GM18868 (cell line): Measurements from ENCODE around the gene OR4F6.
"Not testable (repeated sequence)": the region's sequence is repeated elsewhere in the genome, so short reads cannot be mapped to it uniquely, and the experiment has no call there.

Experiments
- ATAC-seq: cut with Tn5 transposase; IDR thresholded peaks from one replicate; pipeline ENCODE4 v1.9.1; 2021; ENCODE audit warnings: mild to moderate bottlenecking, moderate library complexity; ENCODE audit not compliant: unreplicated experiment

The OR4F6 gene, protein sequence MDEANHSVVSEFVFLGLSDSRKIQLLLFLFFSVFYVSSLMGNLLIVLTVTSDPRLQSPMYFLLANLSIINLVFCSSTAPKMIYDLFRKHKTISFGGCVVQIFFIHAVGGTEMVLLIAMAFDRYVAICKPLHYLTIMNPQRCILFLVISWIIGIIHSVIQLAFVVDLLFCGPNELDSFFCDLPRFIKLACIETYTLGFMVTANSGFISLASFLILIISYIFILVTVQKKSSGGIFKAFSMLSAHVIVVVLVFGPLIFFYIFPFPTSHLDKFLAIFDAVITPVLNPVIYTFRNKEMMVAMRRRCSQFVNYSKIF

GRCh38 chr15:101803209-101803608, at the start of gene OR4F6:
Gene OR4F6 (plus strand): TSS chr15:101803509. CDS start chr15:101805720, 2,211 bp downstream.
- ATAC-seq, result no peak

GRCh38 chr15:101764669-101765339, 38.5 kb upstream of the OR4F6 start:
- ATAC-seq, result not testable (repeated sequence)

- ATAC-seq, result not testable (repeated sequence)
These were observed 38.0 kb upstream of the OR4F6 start for GRCh38 chr15:101765340-101765671.

DNA sequence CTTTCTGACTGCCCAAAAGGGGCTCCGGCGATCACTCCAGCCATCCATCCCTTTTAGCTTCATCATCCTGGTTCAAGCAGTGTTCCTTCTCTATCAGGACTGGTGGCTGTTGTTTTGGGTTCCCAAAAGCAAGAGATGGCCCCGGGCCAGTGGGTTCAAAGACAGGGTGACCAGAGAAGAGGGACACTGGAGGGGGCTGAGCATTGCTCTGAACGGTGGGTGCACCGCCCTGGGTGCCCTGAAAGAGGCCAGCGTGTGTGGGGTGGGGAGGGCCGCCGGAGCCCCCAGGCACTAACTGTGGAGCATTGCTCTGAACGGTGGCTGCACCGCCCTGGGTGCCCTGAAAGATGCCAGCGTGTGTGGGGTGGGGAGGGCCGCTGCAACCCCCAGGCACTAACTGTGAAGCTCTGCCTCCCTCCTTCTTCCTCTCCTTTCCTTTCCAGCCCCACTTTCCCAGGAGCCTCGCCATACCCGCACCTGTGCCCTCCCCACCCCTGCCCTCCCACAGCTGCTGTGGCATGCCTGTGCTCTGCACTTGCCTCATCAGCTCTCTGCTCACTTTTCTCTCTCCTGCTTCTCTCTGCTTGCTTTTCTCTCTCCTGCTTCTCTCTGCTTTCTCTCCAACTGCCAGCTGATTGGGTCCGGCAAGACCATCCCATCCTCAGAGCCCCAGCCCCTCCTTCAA, 37.4 kb upstream of the OR4F6 start:
- no peak for ATAC-seq

DNA sequence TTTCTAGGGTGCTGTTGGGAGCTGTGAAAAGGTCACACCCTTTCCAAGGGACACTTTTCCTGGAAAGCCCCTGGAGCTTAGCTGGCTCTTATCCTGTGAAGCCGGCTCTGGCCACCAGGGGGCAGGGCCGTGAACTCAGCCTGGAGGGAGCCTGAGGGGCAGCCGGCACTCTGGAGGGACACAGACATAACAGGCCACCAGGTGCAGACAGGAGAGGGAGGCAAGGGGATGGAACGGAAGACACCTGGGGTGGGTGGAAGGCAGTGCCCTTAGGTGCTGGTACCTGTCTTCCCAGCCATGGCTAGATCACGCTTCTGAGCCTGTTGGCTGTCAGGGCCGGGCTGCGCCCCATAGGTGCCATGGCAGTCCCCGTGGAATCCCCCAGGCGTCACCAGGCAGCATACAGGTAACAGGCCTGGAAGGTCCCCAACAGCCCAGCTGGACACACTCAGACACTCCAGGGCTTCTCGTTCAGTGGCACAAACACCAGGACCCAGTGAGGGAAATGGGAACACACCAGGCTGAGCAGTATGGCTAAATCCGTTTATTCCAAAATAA, 36.1 kb upstream of the OR4F6 start:
- ATAC-seq, result not testable (repeated sequence)

- ATAC-seq, result no peak
These were observed 30.4 kb upstream of the OR4F6 start for GRCh38 chr15:101772921-101773320.

DNA sequence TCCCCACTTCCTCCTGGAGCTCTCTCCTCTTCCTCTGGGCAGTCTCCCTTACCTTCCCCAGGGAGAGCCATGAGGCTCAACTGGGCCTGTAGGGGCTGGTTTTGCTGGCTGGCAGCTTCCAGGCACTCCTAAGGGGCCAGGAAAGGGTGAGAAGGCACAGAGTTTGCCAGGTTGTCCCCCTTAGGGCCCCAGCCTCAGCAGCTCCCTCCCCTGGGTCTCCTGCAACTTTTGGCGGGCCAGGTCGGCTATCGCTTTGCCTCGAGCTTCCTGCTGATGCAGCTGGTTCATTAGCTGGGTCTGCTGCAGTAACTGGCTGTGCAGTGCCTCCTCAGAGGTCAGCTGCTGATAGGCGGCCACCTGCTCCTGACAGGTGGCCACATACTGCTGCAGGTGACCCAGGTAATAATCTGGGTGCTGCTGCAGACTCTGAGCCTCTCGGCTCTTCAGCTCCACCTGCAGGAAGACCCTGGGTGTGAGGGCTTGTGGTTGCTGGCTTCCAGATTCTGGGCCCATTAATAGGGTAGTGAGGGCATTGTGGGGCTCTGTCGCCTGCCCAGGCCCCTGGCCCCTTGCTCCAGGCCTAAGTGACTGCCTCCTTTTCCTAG, 29.7 kb upstream of the OR4F6 start:
- ATAC-seq, result no peak

- no peak for ATAC-seq
These were observed 28.2 kb upstream of the OR4F6 start for GRCh38 chr15:101775136-101775535.

DNA sequence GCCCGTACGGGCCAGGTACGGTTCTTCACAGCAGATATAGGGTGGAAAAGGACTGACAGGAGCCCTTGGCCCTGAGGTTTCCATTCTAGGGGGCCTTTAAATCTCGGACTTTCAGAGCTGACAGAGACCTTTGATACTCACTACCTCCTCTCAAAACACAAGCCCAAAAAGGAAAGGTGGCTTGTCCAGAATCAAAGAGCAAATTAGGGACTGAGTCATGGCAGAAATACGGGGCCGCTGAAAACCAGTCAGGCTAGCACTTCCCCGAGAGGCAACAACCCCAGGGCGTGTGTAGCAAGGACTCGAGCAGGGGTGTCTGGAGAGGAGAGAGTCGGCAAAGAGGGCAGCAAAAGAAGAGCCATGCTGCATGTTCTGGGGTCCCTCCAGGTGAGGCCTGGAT, 24.7 kb upstream of the OR4F6 start:
- not testable (repeated sequence) for ATAC-seq

DNA sequence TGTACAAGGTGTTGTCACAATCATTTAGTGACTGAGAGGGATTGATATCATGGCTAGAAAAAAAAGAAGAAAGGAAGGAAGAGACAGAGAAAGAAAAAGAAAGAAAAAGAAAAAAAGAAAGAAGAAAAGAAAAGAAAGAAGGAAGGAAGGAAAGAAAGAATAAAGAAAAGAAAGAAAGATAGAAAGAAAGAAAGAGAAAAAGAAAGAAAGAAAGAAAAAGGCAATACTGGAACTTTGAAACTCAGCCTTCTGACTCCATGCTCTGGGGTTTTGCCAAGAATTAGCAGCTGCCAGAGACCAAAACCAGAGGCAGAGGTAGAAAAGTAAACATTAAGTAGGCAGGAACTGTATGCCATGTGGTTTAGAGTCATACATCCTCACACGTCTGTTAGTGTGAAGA, 23.1 kb upstream of the OR4F6 start:
- ATAC-seq, result not testable (repeated sequence)

DNA sequence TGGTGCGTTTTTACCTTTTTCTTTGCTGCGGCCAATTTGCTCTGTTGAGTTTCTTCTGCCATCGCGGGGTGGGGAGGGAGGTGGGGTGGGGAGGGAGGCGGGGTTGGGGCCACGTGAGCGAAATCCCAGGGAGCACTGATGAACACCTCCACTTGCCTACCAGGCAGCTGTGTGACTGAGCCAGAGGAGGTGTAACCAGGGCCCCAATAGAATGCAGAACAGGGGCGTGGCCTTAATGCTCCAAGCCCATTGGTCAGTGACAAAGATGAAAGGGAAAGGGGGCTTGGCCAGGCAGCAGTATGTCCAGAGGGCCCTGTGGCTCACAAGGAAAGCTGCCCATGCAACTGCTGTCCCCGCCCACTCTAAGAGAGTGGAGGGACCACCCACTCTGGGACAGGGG, 21.4 kb upstream of the OR4F6 start:
- ATAC-seq, result no peak

- ATAC-seq, result no peak
These were observed 18.7 kb upstream of the OR4F6 start for GRCh38 chr15:101784644-101785043.

- ATAC-seq, result peak; percentile 43
These were observed 16.9 kb upstream of the OR4F6 start for GRCh38 chr15:101786422-101786821.

DNA sequence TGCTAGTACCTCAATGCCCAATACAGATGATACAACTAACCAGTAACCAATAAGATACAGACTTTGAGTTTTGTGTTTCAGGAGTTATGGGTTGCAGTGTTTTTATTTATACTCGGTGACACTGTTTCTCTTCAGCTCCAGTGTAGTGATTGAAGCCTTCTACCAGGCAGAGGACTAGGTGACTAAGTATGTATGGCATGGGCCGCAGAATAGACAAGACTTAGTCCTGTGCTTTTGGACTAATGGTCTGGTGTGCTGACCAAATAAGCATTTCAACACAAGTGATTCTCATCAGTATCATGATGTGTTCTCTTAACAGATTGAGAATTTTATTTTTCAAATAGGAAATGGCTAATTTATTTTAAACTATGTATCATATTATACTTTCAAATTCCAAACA, 15.3 kb upstream of the OR4F6 start:
- not testable (repeated sequence) for ATAC-seq

- not testable (repeated sequence) for ATAC-seq
These were observed 14.6 kb upstream of the OR4F6 start for GRCh38 chr15:101788503-101789269.

DNA sequence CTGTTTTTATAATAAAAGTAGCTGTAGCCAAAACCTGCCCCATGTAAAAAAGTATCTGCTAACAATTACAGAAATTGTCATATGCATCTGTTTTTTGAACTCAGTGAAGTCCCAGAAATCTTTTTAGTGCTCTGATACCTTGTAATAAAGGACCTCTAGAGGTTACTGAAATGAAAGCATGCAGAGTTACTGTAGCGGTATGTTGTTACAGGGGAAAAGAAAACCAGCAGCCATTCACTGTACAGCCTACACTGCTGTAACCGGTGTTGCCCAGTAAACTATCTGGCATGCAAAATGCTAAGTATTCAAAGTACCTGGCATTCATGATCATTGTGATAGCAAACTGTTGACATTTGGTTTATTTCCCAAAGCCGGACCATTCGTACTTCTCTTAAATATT, 12.6 kb upstream of the OR4F6 start:
- not testable (repeated sequence) for ATAC-seq

DNA sequence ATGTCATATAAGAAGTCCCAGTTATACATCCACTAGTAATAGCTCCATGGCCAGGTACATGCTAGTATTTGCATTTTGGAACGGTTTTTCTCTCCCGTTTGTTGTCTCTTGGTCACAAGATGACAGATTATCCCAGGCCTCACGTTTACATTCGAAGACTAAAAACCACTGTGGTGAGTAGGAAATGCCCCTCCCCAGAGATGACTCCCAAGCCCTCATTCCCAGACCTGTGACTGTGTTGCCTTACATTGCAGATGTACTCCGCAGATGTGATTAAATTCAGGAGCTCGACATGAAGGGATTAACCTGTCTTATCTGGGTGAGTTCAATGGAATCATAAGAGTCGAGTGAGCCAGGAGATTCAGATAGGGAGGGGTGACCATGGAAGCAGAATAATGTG, 9.3 kb upstream of the OR4F6 start:
- ATAC-seq, result not testable (repeated sequence)

GRCh38 chr15:101795455-101795854, 7.9 kb upstream of the OR4F6 start:
- ATAC-seq, result no peak

DNA sequence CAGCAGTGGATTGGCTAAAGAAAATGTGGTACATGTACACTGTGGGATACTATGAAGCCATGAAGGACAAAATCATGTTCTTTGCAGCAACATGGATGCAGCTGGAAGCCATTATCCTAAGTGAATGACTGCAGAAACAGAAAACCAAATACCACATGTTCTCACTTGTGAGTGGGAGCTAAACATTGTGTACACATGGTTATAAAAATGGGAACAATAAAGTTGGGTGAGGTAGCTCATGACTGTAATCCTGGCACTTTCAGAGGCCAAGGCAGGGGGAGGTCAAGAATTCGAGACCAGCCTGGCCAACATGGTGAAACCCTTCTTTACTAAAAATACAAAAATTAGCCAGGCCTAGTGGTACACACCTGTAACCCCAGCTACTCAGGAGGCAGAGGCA, 3.6 kb upstream of the OR4F6 start:
- no peak for ATAC-seq

DNA sequence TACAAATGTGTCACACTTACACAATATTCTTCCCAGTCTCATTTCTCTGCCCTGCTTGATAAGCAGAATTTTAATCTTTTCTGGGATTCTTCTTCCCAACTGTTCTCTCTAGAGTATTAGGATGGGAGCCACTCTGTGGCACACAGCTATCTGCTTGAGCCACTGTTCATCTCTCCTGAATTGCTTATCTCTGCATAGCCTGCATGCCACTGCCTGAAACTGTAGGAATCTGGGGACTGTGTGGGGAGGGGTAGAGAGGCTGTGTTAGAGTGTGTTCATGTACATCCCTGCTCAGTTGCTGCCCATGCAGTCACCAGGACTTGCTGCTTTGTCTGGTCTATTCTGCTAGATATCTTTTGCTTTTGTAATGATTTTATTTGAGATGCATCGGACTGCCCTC, 2.3 kb upstream of the OR4F6 start:
- ATAC-seq, result no peak

DNA sequence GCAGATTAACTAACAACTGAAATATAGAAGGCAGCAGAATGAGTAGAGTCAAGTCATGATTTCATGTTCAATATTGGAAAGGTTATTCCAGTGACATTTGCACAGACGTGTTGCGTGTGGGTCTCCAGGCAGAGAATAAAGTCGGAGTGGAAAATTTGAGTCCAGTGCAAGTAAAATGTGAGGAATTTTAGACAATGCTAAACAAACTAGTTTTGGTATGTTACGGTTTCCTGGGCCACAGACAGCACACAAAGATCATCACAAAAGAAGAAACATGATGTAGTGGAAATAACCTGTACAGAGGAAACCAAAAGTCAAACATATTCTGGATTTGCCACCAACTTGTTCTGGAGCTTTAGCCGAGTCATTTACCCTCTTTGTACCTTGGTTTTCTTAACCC, 367 bp downstream of the OR4F6 start:
- ATAC-seq, result no peak
